ENCODE measurements around the gene CACNA1A. TPM values are rescaled to one million over a fixed set of nuclear protein-coding genes. Genes with fewer than 3 reads are reported as not detected.

CACNA1A gene
- total and polyA plus RNA-seq, 2 experiments from 2014 or later, result 2.0 TPM

DNA sequence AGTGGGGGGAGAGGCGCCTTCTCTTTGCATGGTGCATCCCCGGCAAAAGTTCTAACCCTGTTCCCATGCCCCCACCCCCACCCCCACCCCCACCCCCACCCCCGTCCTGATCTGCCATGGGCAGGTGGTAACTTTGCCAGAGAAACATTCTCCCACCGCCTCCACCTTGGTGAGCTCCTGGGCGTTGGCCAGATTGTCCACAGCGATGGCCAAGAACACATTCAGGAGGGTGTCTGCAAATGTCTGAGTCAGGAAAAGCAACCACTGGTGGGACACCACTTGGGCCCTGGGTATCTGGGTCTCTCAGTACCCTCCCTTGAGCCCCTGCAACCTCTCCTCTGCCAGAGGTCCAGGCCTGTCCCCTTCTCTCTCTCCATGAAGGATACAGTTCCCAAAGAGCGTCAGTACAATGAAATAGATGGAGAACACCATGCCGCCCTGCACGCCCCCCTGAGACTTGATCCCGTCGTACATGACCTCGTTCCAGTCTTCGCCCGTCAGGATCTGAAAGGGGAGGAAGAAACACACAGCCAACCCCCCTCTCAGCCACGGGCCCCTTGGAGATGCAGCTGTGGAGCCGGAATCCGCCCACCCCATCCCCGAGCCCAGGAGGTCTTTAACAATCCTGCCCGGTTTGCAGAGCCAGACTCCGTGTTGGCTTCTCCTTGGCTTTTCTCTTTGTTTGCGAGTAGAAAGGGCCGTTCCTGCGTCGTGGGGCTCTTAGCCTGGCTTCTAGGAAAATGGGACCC is 202.7 kb downstream of the CACNA1A start:
- Histone ChIP-seq H3K4me1 (ENCODE audit: insufficient read depth) (no peaks in the 10 kb centered on the region), H2AFZ (no peak overlapping the region), H3K9me2 (replicated peaks; ENCODE audit: insufficient read depth) (no peaks in the 10 kb centered on the region), H3K79me2 (no peaks in the 10 kb centered on the region), H4K20me1 (ENCODE audit: insufficient read depth, poor library complexity, severe bottlenecking) (no peaks in the 10 kb centered on the region), H3K4me2 (no peak overlapping the region), H3K27ac (no peak overlapping the region), H3K4me3 (no peak overlapping the region), H3K36me3 (replicated peaks; ENCODE audit: insufficient read depth, low read depth) (no peaks in the 10 kb centered on the region), H3K27me3 (no peaks in the 10 kb centered on the region), H3K9me3 (ENCODE audit: low read depth) (no peaks in the 10 kb centered on the region)
- DNase-seq (ENCODE audit: low spot score), result no peak
- 80% methylated on average over 24 of the region's 24 CpGs for WGBS (ENCODE audit: low lambda C conversion rate, missing lambda C conversion rate)
- TF ChIP-seq EZH2phosphoT487 (IDR thresholded peaks at IDR 0.05; ENCODE audit: low read depth, severe bottlenecking, unreplicated experiment) (no peak), EZH2 (IDR thresholded peaks at IDR 0.05; ENCODE audit: borderline replicate concordance) (no peak)
- TF ChIP-seq, protein P1, sequence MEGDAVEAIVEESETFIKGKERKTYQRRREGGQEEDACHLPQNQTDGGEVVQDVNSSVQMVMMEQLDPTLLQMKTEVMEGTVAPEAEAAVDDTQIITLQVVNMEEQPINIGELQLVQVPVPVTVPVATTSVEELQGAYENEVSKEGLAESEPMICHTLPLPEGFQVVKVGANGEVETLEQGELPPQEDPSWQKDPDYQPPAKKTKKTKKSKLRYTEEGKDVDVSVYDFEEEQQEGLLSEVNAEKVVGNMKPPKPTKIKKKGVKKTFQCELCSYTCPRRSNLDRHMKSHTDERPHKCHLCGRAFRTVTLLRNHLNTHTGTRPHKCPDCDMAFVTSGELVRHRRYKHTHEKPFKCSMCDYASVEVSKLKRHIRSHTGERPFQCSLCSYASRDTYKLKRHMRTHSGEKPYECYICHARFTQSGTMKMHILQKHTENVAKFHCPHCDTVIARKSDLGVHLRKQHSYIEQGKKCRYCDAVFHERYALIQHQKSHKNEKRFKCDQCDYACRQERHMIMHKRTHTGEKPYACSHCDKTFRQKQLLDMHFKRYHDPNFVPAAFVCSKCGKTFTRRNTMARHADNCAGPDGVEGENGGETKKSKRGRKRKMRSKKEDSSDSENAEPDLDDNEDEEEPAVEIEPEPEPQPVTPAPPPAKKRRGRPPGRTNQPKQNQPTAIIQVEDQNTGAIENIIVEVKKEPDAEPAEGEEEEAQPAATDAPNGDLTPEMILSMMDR (IDR thresholded peaks at IDR 0.05; ENCODE audit: poor library complexity), result no peak

DNA sequence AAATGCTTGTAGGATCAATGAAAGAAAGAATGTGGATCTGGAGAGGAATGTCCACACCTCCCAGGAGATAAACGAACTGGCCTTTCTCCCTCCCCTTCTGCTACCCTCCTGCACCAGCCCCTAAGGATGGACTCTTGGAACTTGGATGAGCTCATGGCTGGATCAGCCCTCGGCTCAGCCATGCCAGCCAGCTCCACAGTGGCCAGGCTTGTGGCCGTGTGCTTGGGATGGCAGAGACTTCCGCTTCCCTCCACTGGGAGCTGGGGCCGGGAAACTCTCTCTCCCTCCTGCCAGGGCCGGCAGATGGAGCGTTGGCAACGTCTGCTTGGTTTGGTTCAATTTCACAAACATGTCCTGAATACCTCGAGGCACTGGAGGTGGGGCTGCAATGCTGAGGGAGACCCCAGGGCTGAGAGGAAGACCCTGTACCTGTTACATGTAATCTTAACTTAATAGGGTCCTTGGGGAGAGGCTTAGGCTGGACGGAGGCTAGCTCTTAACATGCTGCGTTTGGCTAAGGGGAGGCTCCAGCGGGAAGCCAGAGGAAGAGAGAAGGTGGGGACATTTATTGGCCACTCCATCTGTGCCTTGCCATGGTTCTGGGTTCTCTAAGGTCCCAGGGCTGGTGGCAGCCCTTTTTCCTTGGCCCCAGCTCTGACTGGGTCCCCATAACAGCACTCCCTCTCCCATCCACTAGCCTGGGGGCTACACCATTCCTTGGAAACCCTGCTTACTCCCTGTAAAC is 203.6 kb downstream of the CACNA1A start:
- 56% methylated on average over 12 of the region's 12 CpGs for WGBS (ENCODE audit: low lambda C conversion rate, missing lambda C conversion rate)
- TF ChIP-seq, protein P1 (IDR thresholded peaks at IDR 0.05; ENCODE audit: poor library complexity), result no peak
- no peak for TF ChIP-seq EZH2 (IDR thresholded peaks at IDR 0.05; ENCODE audit: borderline replicate concordance)
- no peak for TF ChIP-seq EZH2phosphoT487 (IDR thresholded peaks at IDR 0.05; ENCODE audit: low read depth, severe bottlenecking, unreplicated experiment)
- Histone ChIP-seq H3K27me3 (no peaks in the 10 kb centered on the region), H3K4me1 (ENCODE audit: insufficient read depth) (no peaks in the 10 kb centered on the region), H3K79me2 (no peaks in the 10 kb centered on the region), H2AFZ (no peak overlapping the region), H3K9me3 (ENCODE audit: low read depth) (no peaks in the 10 kb centered on the region), H3K27ac (no peak overlapping the region), H3K4me2 (no peak overlapping the region), H4K20me1 (ENCODE audit: insufficient read depth, poor library complexity, severe bottlenecking) (no peaks in the 10 kb centered on the region), H3K4me3 (no peak overlapping the region), H3K9me2 (replicated peaks; ENCODE audit: insufficient read depth) (no peaks in the 10 kb centered on the region), H3K36me3 (replicated peaks; ENCODE audit: insufficient read depth, low read depth) (no peaks in the 10 kb centered on the region)
- no peak for DNase-seq (ENCODE audit: low spot score)

DNA sequence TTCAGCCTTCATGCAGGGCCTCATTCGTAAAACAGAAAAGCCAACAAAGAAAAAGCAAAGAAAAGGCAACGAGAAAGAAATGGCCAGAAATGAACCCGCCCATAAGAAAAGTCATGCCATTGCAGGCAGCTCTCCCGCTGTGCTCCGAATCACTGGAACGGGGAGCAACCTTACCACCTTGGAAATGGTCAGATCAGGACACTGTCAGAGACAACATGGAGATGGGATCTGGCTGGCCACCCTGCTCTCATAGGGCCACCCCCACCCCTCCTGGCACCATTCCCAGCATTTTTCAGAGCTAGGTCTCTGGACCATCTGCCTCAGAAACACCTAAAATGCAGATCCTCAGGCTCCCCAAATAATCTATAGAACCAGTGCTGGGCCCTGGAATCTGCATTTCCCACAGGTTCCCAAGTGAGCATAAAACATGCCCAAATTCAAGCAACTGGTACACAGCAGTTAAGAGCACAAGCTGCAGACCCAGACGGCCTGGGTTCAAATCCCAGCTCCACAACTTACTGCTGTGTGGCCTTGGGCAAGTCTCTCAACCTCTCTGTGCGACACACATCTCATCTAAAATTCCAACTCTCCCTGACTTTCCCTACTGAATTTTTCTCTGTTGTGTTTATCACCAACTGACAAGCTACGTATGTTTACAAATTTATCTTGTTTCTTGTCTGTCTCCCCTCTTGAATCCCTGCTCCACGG is 204.5 kb downstream of the CACNA1A start:
- H3K79me2 ChIP-seq, result no peaks in the 10 kb centered on the region
- no peak overlapping the region for H3K27ac ChIP-seq
- no peaks in the 10 kb centered on the region for H3K36me3 ChIP-seq (replicated peaks; ENCODE audit: insufficient read depth, low read depth)
- no peaks in the 10 kb centered on the region for H4K20me1 ChIP-seq (ENCODE audit: insufficient read depth, poor library complexity, severe bottlenecking)
- no peak for DNase-seq (ENCODE audit: low spot score)
- H3K4me3 ChIP-seq, result no peak overlapping the region
- TF ChIP-seq EZH2phosphoT487 (IDR thresholded peaks at IDR 0.05; ENCODE audit: low read depth, severe bottlenecking, unreplicated experiment) (no peak), EZH2 (IDR thresholded peaks at IDR 0.05; ENCODE audit: borderline replicate concordance) (no peak)
- TF ChIP-seq, protein P1 (IDR thresholded peaks at IDR 0.05; ENCODE audit: poor library complexity), result no peak
- H3K4me2 ChIP-seq, result no peak overlapping the region
- no peaks in the 10 kb centered on the region for H3K4me1 ChIP-seq (ENCODE audit: insufficient read depth)
- no peak overlapping the region for H2AFZ ChIP-seq
- 78% methylated on average over 10 of the region's 10 CpGs for WGBS (ENCODE audit: low lambda C conversion rate, missing lambda C conversion rate)
- no peaks in the 10 kb centered on the region for H3K27me3 ChIP-seq
- H3K9me3 ChIP-seq (ENCODE audit: low read depth), result no peaks in the 10 kb centered on the region
- no peaks in the 10 kb centered on the region for H3K9me2 ChIP-seq (replicated peaks; ENCODE audit: insufficient read depth)
